A549 (cell line): Measurements from ENCODE around the gene ATP5F1C. TPM values are rescaled to one million over a fixed set of nuclear protein-coding genes. Genes with fewer than 3 reads are reported as not detected.

Experiments used
- ATAC-seq, 2 experiments: fragments of 200-7000 bp in 1 of 2; fragments of >200 bp in 1 of 2; cut with Nextera tagmentation in 1 of 2; cut with Tn5 transposase in 1 of 2; 3 replicates each; pipeline versions ENCODE4 v1.8.0 to v1.9.1; 2018 to 2020; ENCODE audit warnings: mild to moderate bottlenecking in 1 of 2, moderate library complexity in 1 of 2
- CTCF ChIA-PET: fragments of 300-600 bp; sonication (Branson Sonifier 250); formaldehyde crosslinking; extraction: SDS; loops from one replicate; lab custom pipeline; 2021; ENCODE audit warnings: antibody characterized with exemption, inconsistent platforms; lab: Yijun Ruan, JAX
- POLR2A ChIA-PET: fragments of 350-600 bp; formaldehyde crosslinking; extraction: SDS; loops from one replicate; lab custom pipeline; 2021; ENCODE audit warnings: antibody characterized with exemption, inconsistent platforms; lab: Yijun Ruan, JAX
- DNase-seq, 2 experiments: peaks; one replicate each; pipeline versions ENCODE4 v3.0.0 to v3.0.0-alpha.2; 2011 to 2016; ENCODE audit warnings: low read depth in 1 of 2, low spot score in 1 of 2
- FAIRE-seq: peaks from 2 replicates; lab custom pipeline; 2011; peaks lifted over from hg19 to GRCh38; lab: Jason Lieb, UNC
- H3K27ac ChIP-seq, 2 experiments: fragments of >200 bp; sonication (Bioruptor Twin); formaldehyde crosslinking; 3 replicates each; pipeline ENCODE4 v1.5.1; 2016 to 2017
- H3K4me1 ChIP-seq: fragments of >200 bp; sonication (Bioruptor Twin); formaldehyde crosslinking; 3 replicates; pipeline ENCODE4 v1.6.1; 2016
- H3K4me2 ChIP-seq: fragments of >200 bp; sonication (Bioruptor Twin); formaldehyde crosslinking; 3 replicates; pipeline ENCODE4 v1.6.1; 2016
- H3K4me3 ChIP-seq: fragments of >200 bp; sonication (Bioruptor Twin); formaldehyde crosslinking; 3 replicates; pipeline ENCODE4 v1.5.1; 2016
- H3K9me3 ChIP-seq: fragments of >200 bp; sonication (Bioruptor Twin); formaldehyde crosslinking; 3 replicates; pipeline ENCODE4 v1.6.1; 2016
- CBX8 ChIP-seq: fragments of 200-600 bp; sonication (generic); IDR thresholded peaks from 2 replicates; pipeline ENCODE4 v1.6.1; 2016
- CHD2 ChIP-seq: fragments of 150-350 bp; IDR thresholded peaks from 2 replicates; pipeline ENCODE4 v1.6.1; 2014; ENCODE audit warnings: low read length; ENCODE audit not compliant: partially characterized antibody
- CHD4 ChIP-seq: fragments of 200-600 bp; sonication (generic); IDR thresholded peaks from 2 replicates; pipeline ENCODE4 v1.6.1; 2016; ENCODE audit warnings: antibody characterized with exemption, mild to moderate bottlenecking, borderline replicate concordance
- EHF ChIP-seq: fragments of 250-450 bp; sonication (Bioruptor Pico); IDR thresholded peaks from 2 replicates; pipeline ENCODE4 v1.5.0; 2020; ENCODE audit warnings: mild to moderate bottlenecking
- ESRRA ChIP-seq: fragments of 150-350 bp; IDR thresholded peaks from 2 replicates; pipeline ENCODE4 v1.6.1; 2014; ENCODE audit warnings: mild to moderate bottlenecking, low read length, borderline replicate concordance
- FOXS1 ChIP-seq: fragments of 250-450 bp; sonication (Bioruptor Pico); IDR thresholded peaks from 2 replicates; pipeline ENCODE4 v1.5.0; 2020; ENCODE audit warnings: mild to moderate bottlenecking, moderate library complexity
- GATA3 ChIP-seq: IDR thresholded peaks from 2 replicates; pipeline ENCODE4 v1.6.1; 2012; ENCODE audit warnings: borderline replicate concordance
- HOXB13 ChIP-seq: fragments of 250-450 bp; sonication (Bioruptor Pico); IDR thresholded peaks from 2 replicates; pipeline ENCODE4 v1.5.0; 2020; ENCODE audit warnings: low read depth, mild to moderate bottlenecking, moderate library complexity
- HOXB5 ChIP-seq: fragments of 250-450 bp; sonication (Bioruptor Pico); IDR thresholded peaks from 2 replicates; pipeline ENCODE4 v1.5.0; 2020; ENCODE audit warnings: mild to moderate bottlenecking, moderate library complexity
- JUN ChIP-seq, 2 experiments: fragments of >200 bp; sonication (Bioruptor Twin); formaldehyde crosslinking; IDR thresholded peaks; 2 replicates in 1 of 2; 3 replicates in 1 of 2; pipeline ENCODE4 v1.6.1; 2016 to 2017
- KDM1A ChIP-seq: fragments of 200-600 bp; sonication (generic); IDR thresholded peaks from 2 replicates; pipeline ENCODE4 v1.6.1; 2016; ENCODE audit warnings: low read depth, mild to moderate bottlenecking
- MAZ ChIP-seq: fragments of 150-350 bp; IDR thresholded peaks from 2 replicates; pipeline ENCODE4 v1.6.1; 2014; ENCODE audit warnings: antibody characterized with exemption, low read depth, low read length, borderline replicate concordance
- NFE2L2 ChIP-seq: fragments of 150-350 bp; conservative IDR thresholded peaks from 2 replicates; pipeline ENCODE4 v1.6.1; 2014; ENCODE audit warnings: low read length
- NPAS2 ChIP-seq: fragments of 250-450 bp; sonication (Bioruptor Pico); IDR thresholded peaks from 2 replicates; pipeline ENCODE4 v1.8.0; 2022; ENCODE audit warnings: mild to moderate bottlenecking, moderate library complexity, borderline replicate concordance
- NR3C1 ChIP-seq: fragments of >200 bp; sonication (Bioruptor Twin); formaldehyde crosslinking; IDR thresholded peaks from 3 replicates; pipeline ENCODE4 v1.6.1; 2017
- PHF8 ChIP-seq: fragments of 200-600 bp; sonication (generic); IDR thresholded peaks from 2 replicates; pipeline ENCODE4 v1.6.1; 2016; ENCODE audit warnings: low read depth, mild to moderate bottlenecking, antibody characterized with exemption, moderate library complexity, borderline replicate concordance
- POLR2A ChIP-seq: IDR thresholded peaks from 2 replicates; pipeline ENCODE4 v1.6.1; 2012; ENCODE audit warnings: mild to moderate bottlenecking, low read length
- RARB ChIP-seq: fragments of 250-450 bp; sonication (Bioruptor Pico); IDR thresholded peaks from 2 replicates; pipeline ENCODE4 v1.8.0; 2021; ENCODE audit warnings: mild to moderate bottlenecking, moderate library complexity
- RCOR1 ChIP-seq: fragments of 150-350 bp; IDR thresholded peaks from 2 replicates; pipeline ENCODE4 v1.6.1; 2014; ENCODE audit warnings: antibody characterized with exemption, low read length, low read depth
- RFX5 ChIP-seq: fragments of 450-650 bp; IDR thresholded peaks from 2 replicates; pipeline ENCODE4 v1.7.1; 2014; ENCODE audit warnings: antibody characterized with exemption, mild to moderate bottlenecking, moderate library complexity
- SMC3 ChIP-seq: fragments of >200 bp; sonication (Bioruptor Twin); formaldehyde crosslinking; IDR thresholded peaks from 3 replicates; pipeline ENCODE4 v1.6.1; 2018; ENCODE audit warnings: inconsistent platforms
- SREBF2 ChIP-seq: fragments of 450-650 bp; IDR thresholded peaks from 2 replicates; pipeline ENCODE4 v1.6.1; 2014; ENCODE audit warnings: mild to moderate bottlenecking, moderate library complexity
- TP53 ChIP-seq: fragments of 250-450 bp; sonication (Bioruptor Pico); IDR thresholded peaks from 2 replicates; pipeline ENCODE4 v1.5.0; 2021; ENCODE audit warnings: mild to moderate bottlenecking, moderate library complexity
- ZC3H11A ChIP-seq: fragments of 450-650 bp; IDR thresholded peaks from 2 replicates; pipeline ENCODE4 v1.6.1; 2014; ENCODE audit warnings: antibody characterized with exemption, mild to moderate bottlenecking
- ZFP36 ChIP-seq: fragments of 450-650 bp; IDR thresholded peaks from 2 replicates; pipeline ENCODE4 v1.6.1; 2014; ENCODE audit warnings: borderline replicate concordance; ENCODE audit not compliant: partially characterized antibody
- ZSCAN20 ChIP-seq: fragments of 250-450 bp; sonication (Bioruptor Pico); IDR thresholded peaks from 2 replicates; pipeline ENCODE4 v1.8.0; 2022; ENCODE audit warnings: mild to moderate bottlenecking, moderate library complexity
- WGBS: methylation state at CpG from one replicate; pipeline ENCODE4 v1.1.6; 2017; ENCODE audit errors: missing lambda C conversion rate; 5-methylcytosine and 5-hydroxymethylcytosine counted together
- polyA minus RNA-seq: library from RNA; depleted of rRNA, polyadenylated mRNA; stranded (reverse); fragments of >200 nt; gene quantifications from 2 replicates; pipeline ENCODE4 v1.2.3, GENCODE V29; 2011; rRNA and poly(A)+ RNA removed
- polyA plus RNA-seq, 4 experiments: library from polyadenylated mRNA; depleted of rRNA in 3 of 4; stranded (reverse); fragments of >200 nt; fragmentation: RNase III in 1 of 4; extraction: RNeasy Plus Mini Kit Qiagen cat#74134 plus additional on column Dnase treatment in 1 of 4; gene quantifications; 2 replicates in 3 of 4; 3 replicates in 1 of 4; pipeline ENCODE4 v1.2.3, GENCODE V29; 2011 to 2017
- TF ChIP-seq, protein P1 (sequence below): fragments of 250-450 bp; sonication (Bioruptor Pico); IDR thresholded peaks from 2 replicates; pipeline ENCODE4 v1.5.0; 2021; ENCODE audit warnings: mild to moderate bottlenecking, moderate library complexity, borderline replicate concordance
- TF ChIP-seq, protein P2 (sequence below): fragments of >200 bp; sonication (Bioruptor Twin); formaldehyde crosslinking; IDR thresholded peaks from 3 replicates; pipeline ENCODE4 v1.6.1; 2016
- TF ChIP-seq, protein P3 (sequence below): fragments of >200 bp; sonication (Bioruptor Twin); formaldehyde crosslinking; IDR thresholded peaks from 2 replicates; pipeline ENCODE4 v1.6.1; 2016
- TF ChIP-seq, protein P4 (sequence below): fragments of 200-600 bp; sonication (generic); IDR thresholded peaks from 2 replicates; pipeline ENCODE4 v1.6.1; 2016; ENCODE audit warnings: antibody characterized with exemption, mild to moderate bottlenecking, moderate library complexity
- TF ChIP-seq, protein P5 (sequence below): IDR thresholded peaks from 2 replicates; pipeline ENCODE4 v1.6.1; 2012
- TF ChIP-seq, protein P6 (sequence below): fragments of 250-450 bp; sonication (Bioruptor Pico); IDR thresholded peaks from 2 replicates; pipeline ENCODE4 v1.5.0; 2020; ENCODE audit warnings: low read depth, mild to moderate bottlenecking, moderate library complexity

Gene ATP5F1C
- polyA plus RNA-seq (2011; rRNA removed) (532 and 555 TPM in 2 replicates), polyA plus RNA-seq (2017; fragmentation: RNase III; extraction: RNeasy Plus Mini Kit Qiagen cat#74134 plus additional on column Dnase treatment) (432 to 458 TPM (median 447 TPM) in 3 replicates), polyA minus RNA-seq (154 and 162 TPM in 2 replicates)
- 296 and 340 TPM in 2 replicates for polyA plus RNA-seq (2012; cell fraction: cytosol; rRNA removed)
- polyA plus RNA-seq (2012; cell fraction: nucleus; rRNA removed), result 90.5 and 99.1 TPM in 2 replicates

DNA sequence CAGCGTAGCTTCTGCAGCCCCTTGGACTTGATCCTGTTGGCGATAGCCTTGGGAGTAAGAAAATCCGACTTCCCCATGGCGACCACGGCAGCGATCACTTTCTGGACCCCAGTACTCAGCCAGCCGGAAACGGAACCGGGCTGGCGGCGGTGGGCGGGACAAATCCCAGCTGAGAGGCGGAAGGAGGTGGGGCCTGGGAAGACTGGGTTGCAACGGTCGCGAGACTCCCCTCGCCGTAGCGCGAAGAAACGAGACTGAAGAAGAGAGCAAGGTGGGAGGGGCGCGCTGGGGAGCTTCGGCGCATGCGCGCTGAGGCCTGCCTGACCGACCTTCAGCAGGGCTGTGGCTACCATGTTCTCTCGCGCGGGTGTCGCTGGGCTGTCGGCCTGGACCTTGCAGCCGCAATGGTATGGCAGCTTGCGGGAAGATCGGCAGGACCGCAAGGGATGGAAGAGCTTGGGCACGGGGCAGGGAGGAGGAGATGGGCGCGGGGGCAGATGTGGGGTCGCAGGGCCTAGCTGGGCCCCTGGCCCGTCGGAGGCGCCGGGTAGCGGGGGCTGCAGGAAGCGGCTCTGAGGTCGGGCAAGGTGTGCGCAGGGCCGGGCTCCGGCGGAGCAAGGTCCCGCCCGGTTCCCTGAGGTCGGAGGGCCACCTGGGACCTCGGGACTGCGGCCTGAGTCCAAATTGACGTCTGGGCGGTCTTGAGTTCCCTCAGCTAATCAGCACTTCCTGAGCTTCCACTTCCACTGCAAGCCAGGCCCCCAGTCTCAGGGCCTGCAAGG, at the start of gene ATP5F1C, which contains the start of gene KIN:
ATP5F1C (plus strand) TSS at position 321 of the 782 bp plus-strand sequence; CDS start at position 352, 31 bp downstream.
KIN (minus strand) TSS at position 137 of the 782 bp plus-strand sequence; CDS start at position 77, 60 bp downstream.
- CTCF ChIA-PET, result interaction anchor here (0.7 to 1.2 kb wide), 4 partner anchors 10 to 101 kb away, joined by 3 to 6 read pairs (median 3); no protein-coding TSS in a partner anchor

More for the DNA sequence above, at the start of gene ATP5F1C, which contains the start of gene KIN:
- Histone ChIP-seq H3K9me3 (no peaks in the 10 kb centered on the region), H3K4me1 (peaks cover 19% of the 10 kb centered on the region), H3K4me2 (peak within 1 kb of the TSS; percentile 85), H3K27ac (peak within 1 kb of the TSS; percentile 94 to 97), H3K4me3 (peak within 1 kb of the TSS; percentile 99)
- TF ChIP-seq SMC3 (no peak), ZSCAN20 (CRISPR knock-in tag) (no peak), ZC3H11A (no peak), HOXB13 (no peak), KDM1A (no peak), RARB (CRISPR knock-in tag) (no peak), CBX8 (no peak), CHD2 (peak; percentile 95), NPAS2 (CRISPR knock-in tag) (no peak), PHF8 (peak; percentile 52; the same call in 1 of the 2 replicates), HOXB5 (CRISPR knock-in tag) (no peak), CHD4 (no peak), RCOR1 (no peak), SREBF2 (no peak), FOXS1 (CRISPR knock-in tag) (no peak), NFE2L2 (no peak), TP53 (CRISPR knock-in tag) (no peak), ESRRA (no peak), NR3C1 (no peak), RFX5 (no peak; the same call in 1 of the 2 replicates), MAZ (no peak), EHF (CRISPR knock-in tag) (no peak), GATA3 (peak; percentile 43; the same call in 1 of the 2 replicates), POLR2A (peak; percentile 86), ZFP36 (no peak), JUN (IDR thresholded peaks at IDR 0.05) (peak; percentile 8 to 84; a peak in 4 of 5 replicates)
- TF ChIP-seq, protein P1, sequence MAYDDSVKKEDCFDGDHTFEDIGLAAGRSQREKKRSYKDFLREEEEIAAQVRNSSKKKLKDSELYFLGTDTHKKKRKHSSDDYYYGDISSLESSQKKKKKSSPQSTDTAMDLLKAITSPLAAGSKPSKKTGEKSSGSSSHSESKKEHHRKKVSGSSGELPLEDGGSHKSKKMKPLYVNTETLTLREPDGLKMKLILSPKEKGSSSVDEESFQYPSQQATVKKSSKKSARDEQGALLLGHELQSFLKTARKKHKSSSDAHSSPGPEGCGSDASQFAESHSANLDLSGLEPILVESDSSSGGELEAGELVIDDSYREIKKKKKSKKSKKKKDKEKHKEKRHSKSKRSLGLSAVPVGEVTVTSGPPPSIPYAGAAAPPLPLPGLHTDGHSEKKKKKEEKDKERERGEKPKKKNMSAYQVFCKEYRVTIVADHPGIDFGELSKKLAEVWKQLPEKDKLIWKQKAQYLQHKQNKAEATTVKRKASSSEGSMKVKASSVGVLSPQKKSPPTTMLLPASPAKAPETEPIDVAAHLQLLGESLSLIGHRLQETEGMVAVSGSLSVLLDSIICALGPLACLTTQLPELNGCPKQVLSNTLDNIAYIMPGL (CRISPR knock-in tag), result no peak
- TF ChIP-seq, protein P2, sequence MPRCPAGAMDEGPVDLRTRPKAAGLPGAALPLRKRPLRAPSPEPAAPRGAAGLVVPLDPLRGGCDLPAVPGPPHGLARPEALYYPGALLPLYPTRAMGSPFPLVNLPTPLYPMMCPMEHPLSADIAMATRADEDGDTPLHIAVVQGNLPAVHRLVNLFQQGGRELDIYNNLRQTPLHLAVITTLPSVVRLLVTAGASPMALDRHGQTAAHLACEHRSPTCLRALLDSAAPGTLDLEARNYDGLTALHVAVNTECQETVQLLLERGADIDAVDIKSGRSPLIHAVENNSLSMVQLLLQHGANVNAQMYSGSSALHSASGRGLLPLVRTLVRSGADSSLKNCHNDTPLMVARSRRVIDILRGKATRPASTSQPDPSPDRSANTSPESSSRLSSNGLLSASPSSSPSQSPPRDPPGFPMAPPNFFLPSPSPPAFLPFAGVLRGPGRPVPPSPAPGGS, result peak; percentile 75
- TF ChIP-seq, protein P3, sequence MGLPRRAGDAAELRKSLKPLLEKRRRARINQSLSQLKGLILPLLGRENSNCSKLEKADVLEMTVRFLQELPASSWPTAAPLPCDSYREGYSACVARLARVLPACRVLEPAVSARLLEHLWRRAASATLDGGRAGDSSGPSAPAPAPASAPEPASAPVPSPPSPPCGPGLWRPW, result no peak
- TF ChIP-seq, protein P4, sequence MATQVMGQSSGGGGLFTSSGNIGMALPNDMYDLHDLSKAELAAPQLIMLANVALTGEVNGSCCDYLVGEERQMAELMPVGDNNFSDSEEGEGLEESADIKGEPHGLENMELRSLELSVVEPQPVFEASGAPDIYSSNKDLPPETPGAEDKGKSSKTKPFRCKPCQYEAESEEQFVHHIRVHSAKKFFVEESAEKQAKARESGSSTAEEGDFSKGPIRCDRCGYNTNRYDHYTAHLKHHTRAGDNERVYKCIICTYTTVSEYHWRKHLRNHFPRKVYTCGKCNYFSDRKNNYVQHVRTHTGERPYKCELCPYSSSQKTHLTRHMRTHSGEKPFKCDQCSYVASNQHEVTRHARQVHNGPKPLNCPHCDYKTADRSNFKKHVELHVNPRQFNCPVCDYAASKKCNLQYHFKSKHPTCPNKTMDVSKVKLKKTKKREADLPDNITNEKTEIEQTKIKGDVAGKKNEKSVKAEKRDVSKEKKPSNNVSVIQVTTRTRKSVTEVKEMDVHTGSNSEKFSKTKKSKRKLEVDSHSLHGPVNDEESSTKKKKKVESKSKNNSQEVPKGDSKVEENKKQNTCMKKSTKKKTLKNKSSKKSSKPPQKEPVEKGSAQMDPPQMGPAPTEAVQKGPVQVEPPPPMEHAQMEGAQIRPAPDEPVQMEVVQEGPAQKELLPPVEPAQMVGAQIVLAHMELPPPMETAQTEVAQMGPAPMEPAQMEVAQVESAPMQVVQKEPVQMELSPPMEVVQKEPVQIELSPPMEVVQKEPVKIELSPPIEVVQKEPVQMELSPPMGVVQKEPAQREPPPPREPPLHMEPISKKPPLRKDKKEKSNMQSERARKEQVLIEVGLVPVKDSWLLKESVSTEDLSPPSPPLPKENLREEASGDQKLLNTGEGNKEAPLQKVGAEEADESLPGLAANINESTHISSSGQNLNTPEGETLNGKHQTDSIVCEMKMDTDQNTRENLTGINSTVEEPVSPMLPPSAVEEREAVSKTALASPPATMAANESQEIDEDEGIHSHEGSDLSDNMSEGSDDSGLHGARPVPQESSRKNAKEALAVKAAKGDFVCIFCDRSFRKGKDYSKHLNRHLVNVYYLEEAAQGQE, result peak; percentile 95
- TF ChIP-seq, protein P5, sequence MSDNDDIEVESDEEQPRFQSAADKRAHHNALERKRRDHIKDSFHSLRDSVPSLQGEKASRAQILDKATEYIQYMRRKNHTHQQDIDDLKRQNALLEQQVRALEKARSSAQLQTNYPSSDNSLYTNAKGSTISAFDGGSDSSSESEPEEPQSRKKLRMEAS, result 0 out of 2 replicates have a peak, but pooled peaks have one; percentile 31
- TF ChIP-seq, protein P6, sequence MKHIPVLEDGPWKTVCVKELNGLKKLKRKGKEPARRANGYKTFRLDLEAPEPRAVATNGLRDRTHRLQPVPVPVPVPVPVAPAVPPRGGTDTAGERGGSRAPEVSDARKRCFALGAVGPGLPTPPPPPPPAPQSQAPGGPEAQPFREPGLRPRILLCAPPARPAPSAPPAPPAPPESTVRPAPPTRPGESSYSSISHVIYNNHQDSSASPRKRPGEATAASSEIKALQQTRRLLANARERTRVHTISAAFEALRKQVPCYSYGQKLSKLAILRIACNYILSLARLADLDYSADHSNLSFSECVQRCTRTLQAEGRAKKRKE (CRISPR knock-in tag), result no peak
- ATAC-seq (peak; percentile 96 to 97), FAIRE-seq (no peak), DNase-seq (peak; percentile 96 to 97)
- POLR2A ChIA-PET, result interaction anchor here (0.6 to 2.1 kb wide), 11 partner anchors 9 to 88 kb away, joined by 3 to 30 read pairs (median 4); partner anchors contain the start of gene TAF3
- WGBS, result under 1% methylated on average over 35 of the region's 59 CpGs
